NCI-H1105 (cell line): ENCODE measurements around the gene RBM10.

Experiments
- DNase-seq: peaks from one replicate; lab custom pipeline; 2025; lab: John Stamatoyannopoulos, UW

The RBM10 gene

DNA sequence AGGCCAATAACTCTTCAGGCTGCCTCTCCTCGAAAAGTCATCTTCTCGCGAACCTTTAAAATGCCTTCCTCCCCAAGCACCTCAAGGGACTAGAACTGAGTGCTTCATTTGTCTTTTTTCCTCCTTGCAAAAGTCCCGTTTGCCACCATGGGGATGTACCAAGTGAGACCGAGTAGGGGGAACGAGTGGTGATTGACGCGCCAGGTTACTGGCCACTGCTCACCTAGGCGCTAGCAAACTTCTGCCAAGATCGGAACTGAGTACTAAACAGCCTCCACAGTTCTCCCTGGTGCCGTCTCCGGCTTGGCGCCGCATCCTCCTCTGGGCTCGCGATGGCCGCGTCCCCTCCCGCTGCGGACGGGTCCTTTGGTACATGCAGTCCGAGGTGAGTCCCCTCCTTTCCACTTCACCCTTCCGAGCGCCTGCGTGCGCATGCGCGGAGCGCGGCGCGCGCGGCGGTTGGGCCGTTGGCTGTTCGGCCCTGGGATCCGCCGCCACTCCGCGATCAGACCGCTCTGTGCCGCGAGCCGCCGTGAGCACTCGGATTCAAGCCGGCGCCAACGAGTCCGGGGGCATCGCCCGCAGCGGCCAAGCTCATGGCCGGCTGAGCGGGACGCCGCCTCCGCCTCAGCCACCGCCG is 73.4 kb downstream of the RBM10 start, which contains the start of gene CDK16:
TSS of gene CDK16 (plus strand) at position 402 of the 640 bp plus-strand sequence. CDS start 4,877 bp downstream, outside the sequence.
- peak; percentile 57 for DNase-seq

DNA sequence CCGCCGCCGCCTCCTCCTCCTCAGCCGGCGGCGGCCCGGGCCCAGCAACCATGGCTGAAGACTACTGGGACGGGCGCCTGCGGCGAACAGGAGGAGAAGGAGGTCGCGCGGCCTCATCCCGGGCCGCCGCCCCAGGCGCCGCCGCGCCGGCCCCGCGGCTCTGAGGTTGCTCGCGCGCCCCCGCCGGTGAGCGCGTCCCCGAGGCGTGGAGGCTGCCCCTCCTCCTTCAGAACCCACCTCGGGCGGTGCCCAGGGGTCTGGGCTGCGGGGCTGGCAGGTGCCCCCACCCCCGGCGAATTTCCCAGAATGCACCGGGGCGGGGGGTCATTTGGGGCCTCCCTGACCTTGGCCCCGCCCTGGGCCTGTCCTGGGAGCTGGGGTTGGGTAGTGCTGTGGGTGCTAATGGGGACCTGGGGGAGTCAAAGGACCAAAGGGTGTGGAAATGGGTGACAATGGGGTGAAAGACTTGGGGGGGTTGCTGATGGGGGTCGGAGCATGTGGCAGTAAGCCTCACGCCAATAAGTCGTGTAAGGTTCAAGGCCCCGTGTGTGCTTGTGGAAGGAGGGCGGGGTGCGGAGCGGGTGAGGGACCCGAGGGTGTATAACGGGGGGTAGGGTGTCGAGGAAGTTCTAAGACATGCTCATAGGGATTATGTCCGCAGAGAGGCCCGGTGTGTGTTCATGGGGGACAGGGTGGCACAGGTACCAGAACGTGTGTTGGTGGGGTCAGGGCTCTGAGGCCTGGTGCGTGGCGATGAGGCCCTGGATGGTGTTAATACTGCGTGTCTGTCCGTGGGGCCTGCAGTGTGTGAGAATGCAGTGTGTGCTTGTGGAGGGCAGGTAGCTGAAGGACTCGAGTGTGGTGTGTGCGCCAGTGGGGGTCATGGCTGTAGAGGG is 74.1 kb downstream of the RBM10 start:
- DNase-seq: no peak

DNA sequence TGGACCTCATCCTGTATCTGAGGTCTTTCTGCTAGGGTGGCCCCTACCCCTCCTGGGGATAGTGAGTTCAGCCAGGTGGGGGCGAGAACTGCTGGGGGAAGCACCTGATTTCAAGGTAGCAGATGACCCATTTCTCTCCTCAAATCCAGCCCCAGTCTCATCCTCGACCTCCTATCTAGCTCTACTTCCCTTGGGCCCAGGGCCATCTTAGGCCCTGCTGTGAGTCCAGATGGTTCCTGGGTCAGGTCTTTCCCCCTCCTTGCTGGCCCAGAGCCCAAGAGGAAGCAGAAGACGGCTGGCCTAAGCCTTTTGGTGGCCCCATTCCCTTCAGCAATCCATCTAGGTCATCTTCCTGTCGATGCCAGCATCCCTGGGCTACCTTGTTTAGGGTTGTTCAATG is 76.7 kb downstream of the RBM10 start:
- no peak for DNase-seq

DNA sequence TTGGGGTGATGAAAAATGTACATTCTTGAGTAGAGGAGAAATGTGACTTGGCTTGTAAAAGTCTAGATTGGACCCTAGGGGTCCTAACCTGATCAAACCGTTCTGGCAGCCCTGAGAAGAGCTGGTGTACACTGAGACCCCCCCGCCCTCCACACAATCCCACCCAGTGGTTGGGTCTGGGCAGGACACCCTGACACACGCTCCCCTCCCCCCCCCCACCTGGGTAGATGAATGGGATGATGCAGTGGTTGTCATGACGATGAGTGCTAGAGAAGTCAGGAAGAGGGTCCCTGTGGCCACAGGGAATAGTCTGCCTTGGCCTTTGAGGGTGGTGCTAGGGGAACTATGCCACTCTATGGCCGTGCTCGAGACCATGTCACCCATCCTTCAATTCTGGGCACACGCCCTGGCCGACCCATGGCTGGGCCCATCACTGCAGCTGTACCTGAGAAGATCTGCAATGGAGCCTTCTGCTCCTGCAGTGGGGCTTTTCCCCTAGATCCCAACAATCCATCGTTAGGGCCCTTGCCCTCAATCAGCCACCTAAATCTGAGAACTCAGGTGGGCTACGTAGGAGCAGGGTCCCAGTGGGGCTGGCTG is 77.8 kb downstream of the RBM10 start:
- no peak for DNase-seq

DNA sequence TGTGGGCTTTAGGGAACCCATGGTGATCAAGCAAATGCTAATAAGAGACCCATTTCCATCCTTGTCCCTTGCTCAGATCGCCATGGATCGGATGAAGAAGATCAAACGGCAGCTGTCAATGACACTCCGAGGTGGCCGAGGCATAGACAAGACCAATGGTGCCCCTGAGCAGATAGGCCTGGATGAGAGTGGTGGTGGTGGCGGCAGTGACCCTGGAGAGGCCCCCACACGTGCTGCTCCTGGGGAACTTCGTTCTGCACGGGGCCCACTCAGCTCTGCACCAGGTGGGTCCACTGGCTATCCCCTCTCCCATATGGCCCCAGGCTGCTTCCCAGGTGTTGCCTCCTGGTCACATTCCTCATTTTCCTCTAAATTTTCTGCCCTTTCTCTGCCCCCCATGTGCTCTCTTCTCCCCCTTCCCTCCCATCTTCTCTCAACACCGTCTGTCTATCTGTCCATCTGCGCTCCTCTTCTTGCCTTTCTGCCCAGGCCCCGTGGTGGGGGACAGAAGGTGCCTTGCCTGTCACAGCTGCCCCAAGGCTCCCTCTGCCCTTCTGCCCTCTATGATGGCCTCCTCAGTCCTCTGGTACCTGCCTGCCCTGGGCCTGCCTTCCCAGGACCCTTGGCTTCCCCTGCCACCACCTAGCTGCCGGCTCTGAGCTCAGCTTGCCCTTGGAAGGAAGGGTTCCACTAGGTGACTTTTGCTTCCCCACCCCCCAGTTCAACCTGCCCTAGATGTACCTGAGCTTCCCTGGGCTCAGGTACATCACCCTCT is 78.6 kb downstream of the RBM10 start:
- no peak for DNase-seq

DNA sequence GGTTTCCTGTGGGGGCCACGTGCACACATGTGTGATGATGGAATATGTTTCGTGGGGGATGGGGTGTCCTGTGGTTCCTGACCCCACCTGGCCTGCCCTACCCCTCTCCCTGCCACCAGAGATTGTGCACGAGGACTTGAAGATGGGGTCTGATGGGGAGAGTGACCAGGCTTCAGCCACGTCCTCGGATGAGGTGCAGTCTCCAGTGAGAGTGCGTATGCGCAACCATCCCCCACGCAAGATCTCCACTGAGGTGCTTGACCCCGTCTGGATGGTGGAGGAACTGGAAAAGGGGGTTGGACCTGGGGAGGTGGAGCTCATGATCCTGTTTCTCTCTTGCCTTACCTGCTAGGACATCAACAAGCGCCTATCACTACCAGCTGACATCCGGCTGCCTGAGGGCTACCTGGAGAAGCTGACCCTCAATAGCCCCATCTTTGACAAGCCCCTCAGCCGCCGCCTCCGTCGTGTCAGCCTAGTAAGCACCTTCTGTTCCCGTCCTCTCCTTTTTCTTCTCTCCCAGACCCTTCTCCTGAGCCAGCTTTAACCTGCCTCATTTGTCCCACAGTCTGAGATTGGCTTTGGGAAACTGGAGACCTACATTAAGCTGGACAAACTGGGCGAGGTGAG is 79.4 kb downstream of the RBM10 start:
- no peak for DNase-seq

DNA sequence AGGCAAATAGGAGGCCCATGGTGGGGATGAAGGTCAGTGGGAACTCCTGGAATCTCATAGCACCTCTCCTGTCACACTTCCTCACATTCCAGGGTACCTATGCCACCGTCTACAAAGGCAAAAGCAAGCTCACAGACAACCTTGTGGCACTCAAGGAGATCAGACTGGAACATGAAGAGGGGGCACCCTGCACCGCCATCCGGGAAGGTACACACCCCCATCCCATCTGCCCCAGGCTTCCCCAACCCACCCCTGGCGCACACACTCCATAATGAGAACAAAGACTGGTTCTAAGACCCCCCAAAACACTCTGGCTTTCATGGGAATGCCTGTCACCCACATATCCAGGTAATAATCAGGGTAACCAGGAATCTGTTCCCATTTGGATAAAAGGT is 79.9 kb downstream of the RBM10 start:
- DNase-seq: no peak

DNA sequence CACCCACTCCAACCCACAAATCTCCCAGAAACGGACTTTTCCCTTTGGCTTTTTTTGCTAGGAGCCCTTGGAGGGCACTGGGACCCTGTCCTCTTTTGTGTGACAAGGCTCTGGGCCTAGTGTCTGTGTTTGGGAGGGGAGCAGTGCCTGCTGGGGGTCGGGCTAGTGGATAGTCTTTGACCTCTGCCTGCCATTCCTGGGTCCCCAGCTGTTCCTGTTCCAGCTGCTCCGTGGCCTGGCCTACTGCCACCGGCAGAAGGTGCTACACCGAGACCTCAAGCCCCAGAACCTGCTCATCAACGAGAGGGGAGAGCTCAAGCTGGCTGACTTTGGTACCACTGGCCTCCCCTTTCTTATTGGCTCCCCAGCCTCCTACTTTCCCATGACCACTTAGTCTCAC is 81.0 kb downstream of the RBM10 start:
- DNase-seq: no peak

DNA sequence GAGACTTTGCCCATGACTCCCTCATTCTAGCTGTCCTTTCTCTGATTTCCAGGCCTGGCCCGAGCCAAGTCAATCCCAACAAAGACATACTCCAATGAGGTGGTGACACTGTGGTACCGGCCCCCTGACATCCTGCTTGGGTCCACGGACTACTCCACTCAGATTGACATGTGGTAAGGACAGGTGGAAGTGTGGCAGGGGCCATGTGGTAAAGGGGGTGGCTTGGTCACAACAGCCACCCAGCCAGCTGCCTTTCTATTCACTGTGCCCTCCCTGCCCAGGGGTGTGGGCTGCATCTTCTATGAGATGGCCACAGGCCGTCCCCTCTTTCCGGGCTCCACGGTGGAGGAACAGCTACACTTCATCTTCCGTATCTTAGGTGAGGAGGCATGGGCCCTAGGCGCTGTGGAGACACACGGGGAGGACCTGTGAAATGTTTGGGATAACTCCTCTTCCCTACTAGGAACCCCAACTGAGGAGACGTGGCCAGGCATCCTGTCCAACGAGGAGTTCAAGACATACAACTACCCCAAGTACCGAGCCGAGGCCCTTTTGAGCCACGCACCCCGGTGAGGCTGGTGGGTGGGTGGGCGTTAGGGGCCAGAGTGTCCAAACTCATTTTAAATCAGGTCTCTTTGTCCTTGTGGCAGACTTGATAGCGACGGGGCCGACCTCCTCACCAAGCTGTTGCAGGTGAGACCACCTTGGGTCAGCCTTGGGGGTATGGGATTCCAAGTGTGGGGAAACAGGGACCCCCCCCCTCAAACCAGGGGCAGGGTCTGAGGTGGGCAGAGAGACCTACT is 81.7 kb downstream of the RBM10 start:
- DNase-seq: no peak

DNA sequence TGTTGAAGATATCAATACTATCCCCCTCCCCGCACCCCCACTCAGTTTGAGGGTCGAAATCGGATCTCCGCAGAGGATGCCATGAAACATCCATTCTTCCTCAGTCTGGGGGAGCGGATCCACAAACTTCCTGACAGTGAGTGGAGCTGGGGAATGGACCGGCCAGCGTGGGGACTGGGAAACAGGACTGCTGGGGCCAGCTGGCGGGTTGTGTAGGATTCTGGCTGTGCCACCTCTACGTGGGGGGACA is 82.2 kb downstream of the RBM10 start:
- no peak for DNase-seq

DNA sequence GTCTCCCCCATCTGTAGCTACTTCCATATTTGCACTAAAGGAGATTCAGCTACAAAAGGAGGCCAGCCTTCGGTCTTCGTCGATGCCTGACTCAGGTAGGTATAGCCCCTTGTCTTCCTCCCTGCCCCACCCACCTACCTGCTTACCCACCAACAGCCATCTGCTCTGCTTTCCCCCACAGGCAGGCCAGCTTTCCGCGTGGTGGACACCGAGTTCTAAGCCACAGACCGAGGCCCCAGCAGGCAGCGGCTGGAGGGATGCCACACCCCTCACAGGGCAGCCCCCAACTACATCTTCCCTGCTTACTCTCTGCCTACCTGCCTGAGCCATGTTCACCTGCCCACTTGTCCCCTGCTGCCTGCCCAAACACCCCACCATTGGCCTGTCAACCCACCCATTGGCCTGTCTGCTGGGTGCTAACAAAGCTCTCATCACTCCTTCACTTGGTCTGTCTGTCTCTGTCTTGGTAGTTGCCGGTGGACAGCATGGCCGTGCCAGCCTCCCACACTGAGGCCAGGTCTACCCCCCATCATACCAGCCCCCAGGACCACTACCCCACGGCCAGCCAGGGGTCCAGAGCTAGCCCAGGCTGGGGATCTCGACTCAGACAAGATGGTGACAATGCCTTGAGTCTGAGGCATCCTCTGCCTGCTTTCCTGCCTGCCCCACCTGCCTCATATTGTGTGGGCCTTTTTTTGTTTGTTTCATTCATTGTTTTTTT is 83.7 kb downstream of the RBM10 start:
- DNase-seq: no peak

DNA sequence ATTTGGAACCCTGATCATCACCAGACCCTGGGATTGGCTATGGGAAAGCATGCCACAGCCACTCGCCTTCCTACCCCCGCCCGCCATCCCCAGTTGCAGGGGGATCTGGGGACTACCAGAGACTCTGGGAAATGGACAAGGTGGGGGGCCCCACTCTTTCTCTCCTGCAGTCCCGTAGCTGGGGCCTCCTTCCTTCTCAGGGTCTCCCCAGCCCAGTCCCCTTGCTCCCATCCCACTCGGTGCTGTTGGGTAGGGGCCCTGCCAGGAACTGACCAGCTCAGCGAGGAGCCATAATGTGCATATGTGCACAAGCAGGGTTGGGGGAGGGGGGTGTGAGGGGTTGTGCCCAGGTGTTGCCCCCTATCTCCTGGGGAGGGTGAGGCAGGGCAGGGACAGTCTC is 84.4 kb downstream of the RBM10 start:
- no peak for DNase-seq

DNA sequence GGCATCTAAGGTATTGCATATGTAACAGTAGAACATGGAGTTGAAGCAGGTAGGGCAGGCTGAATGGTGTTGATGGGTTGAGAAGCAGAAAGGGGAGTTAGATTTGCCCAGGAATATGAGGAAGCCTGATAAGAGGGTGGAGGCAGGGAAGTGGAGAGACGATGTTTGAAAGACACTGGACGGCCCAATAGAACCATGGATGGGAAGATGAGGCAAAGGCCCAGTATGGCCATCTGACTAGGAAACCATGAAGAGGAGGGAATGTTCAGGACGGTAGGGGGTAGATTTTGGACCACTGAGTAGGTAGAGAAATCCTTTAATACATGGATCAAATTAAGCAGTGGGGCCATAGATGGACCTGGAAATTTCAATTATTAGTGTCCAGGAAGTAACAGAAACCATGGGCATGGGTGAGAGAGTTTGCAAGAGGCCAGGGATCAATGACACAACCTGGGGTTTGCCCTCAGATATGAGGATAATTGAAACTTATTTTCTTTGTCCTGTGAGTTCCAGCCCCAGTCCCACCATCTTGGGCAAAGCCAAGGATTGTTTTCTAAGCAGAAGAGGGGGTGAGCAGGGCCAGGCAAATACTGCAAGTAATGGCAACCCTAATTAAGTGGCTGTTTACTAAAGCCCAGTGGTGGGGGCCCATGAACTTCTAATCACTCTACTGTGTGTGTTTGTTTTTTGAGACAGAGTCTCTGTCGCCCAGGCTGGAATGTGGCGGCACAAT is 85.3 kb downstream of the RBM10 start:
- no peak for DNase-seq

DNA sequence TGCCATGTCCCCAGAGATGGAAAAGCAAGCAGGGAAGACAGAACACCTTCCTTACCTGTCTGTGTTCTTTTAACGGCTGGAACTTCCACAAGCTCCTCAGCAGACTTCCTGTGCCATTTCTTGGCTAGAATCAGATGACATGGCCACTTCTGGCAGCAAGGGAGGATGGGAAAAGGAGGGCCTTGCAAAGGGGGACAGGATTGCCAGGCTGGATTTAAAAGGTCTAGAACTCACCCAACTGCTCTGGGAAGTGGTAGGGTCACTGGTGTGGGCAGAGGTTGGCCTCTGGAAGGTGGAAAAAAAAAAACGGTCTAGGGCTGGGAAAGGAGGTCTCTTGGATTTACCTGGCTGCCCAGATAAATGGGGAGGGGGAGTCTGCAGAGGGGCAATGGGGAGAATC is 86.1 kb downstream of the RBM10 start:
- no peak for DNase-seq

DNA sequence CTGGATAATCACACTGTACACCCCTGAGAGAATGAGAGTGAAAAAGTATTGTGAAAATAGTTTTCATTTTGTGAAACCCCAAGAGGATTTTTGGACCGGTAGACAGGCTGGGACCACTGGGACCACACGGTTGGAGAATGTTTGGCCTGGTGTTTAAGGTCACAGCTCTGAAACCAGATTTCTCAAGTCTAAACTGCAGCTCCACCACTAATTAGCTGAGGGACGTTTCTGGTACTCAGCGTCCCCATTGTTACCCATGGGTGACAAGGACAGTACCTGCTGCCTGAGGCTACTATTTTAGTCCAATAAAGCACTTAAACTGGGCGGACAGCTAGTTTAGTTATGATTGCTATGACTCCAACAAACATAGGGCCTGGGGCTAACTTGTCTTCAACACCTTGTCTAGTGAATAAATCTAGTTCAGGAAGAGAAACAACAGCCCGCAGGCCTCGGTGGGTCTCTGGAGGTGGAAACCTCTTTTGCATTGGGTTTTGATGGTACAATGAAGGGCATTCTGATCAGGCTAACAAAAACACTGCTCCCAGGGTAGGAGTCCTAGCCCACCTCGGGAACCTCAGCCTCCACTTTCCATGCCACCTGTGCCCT is 87.3 kb downstream of the RBM10 start:
- DNase-seq: no peak

DNA sequence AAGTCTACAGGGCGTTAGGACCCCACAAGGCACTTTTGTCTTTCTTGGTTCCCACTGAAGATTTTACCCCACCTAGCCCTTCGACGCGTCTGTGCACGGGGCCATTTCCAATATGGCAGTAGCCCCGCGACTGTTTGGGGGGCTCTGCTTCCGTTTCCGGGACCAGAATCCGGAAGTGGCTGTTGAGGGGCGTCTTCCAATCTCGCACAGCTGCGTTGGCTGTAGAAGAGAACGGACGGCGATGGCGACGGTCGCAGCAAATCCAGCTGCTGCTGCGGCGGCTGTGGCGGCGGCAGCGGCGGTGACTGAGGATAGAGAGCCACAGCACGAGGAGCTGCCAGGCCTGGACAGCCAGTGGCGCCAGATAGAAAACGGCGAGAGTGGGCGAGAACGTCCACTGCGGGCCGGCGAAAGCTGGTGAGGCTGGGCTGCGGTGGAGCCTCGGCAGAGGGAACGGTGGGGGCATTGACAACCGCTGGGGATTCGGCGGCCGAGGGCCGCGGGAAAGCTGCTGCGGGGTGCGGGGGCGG is 87.8 kb downstream of the RBM10 start, which contains the start of gene USP11:
TSS of gene USP11 (plus strand) at position 207 of the 530 bp plus-strand sequence. CDS start at position 242, 35 bp downstream.
- peak; percentile 58 for DNase-seq

DNA sequence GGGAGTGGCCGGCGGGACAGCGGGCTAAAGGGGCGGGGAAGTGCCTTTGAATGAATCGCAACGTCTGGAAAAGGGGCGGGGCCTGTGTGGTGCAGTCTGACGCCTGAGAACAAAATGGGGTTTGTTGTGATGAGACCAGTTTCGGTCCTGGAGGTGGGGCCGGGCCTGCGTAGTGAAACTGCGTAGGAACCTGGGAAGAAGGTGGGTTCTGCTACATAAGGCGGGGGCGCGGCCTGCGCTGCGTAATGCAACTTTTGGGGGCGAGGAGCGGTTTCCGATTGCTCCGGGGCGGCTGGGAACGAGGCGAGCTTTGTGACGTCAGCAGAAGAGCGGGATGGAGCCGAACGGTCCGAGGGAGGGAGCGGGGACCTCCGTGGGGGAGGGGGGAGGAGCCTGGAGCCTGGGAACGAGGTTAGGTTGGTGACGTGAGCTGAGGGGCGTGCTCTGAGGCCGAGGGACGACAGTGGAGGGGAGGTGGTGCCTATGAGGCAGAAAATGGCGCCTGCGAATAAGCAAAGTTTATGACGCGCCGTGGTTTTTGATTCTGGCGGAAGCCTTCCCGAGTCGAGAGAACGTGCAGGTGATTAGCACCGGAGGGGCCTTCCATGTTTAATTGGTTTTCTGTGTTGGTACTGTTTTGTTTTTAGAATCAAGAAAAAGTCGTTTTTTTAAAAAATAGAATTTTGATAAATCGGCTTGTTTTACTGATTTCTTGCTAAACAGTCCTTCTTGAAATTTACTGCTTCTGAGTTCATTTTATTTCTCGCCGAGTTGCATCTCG is 88.5 kb downstream of the RBM10 start:
- peak; percentile 88 for DNase-seq

DNA sequence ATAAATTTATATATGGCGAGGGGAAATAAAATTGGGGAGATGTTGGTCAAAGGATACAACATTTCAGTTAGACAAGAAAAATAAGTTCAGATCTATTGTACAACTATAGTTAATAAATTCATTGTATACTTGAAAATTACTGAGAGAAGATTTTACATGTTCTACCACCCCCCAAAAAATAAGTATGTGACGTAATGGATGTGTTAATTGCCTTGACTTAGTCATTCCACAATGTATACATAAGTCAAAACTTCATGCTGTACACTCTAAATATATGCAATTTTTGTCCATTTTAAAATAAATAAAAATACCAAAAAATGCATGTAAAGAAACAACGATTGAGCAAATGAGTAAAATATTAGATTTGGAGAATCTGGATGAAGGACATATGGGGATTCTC is 89.6 kb downstream of the RBM10 start:
- DNase-seq: no peak
